WTC11 (cell line): ENCODE results near the gene TSPAN2. TPM values are rescaled to one million over a fixed set of nuclear protein-coding genes. Genes with fewer than 3 reads are reported as not detected.

Source experiments
- ATAC-seq: fragments of 200-7000 bp; cut with Tn5 transposase; 2 replicates; pipeline ENCODE4 v1.10.0; 2021; ENCODE audit warnings: mild to moderate bottlenecking, moderate library complexity
- CTCF ChIA-PET: fragments of 300-600 bp; sonication (Branson Sonifier 250); formaldehyde crosslinking; loops from one replicate; lab custom pipeline; 2021; ENCODE audit warnings: antibody characterized with exemption; lab: Charles Lee
- POLR2A ChIA-PET: fragments of 350-600 bp; sonication (Branson Sonifier 250); formaldehyde crosslinking; loops from one replicate; lab custom pipeline; 2021; ENCODE audit warnings: antibody characterized with exemption; lab: Charles Lee
- DNase-seq: peaks from one replicate; pipeline ENCODE4 v3.0.0; 2021; ENCODE audit warnings: low spot score
- H3K27ac Mint-ChIP-seq: 2 replicates; pipeline ENCODE4 v1.8.0; 2021; ENCODE audit warnings: mixed read lengths
- H3K27me3 Mint-ChIP-seq: 2 replicates; pipeline ENCODE4 v1.8.0; 2021; ENCODE audit warnings: low read depth, mild to moderate bottlenecking, moderate library complexity, mixed read lengths
- H3K36me3 Mint-ChIP-seq: 2 replicates; pipeline ENCODE4 v1.8.0; 2021; ENCODE audit warnings: mixed read lengths
- H3K4me1 Mint-ChIP-seq: 2 replicates; pipeline ENCODE4 v1.8.0; 2022; ENCODE audit warnings: mixed read lengths
- H3K4me3 Mint-ChIP-seq: 2 replicates; pipeline ENCODE4 v1.8.0; 2021; ENCODE audit warnings: mild to moderate bottlenecking, moderate library complexity, mixed read lengths
- H3K9me3 Mint-ChIP-seq: 2 replicates; pipeline ENCODE4 v1.8.0; 2021; ENCODE audit warnings: mixed read lengths
- CREM ChIP-seq: sonication (generic); formaldehyde crosslinking; IDR thresholded peaks from 2 replicates; pipeline ENCODE4 v1.8.1; 2022; ENCODE audit warnings: mild to moderate bottlenecking, missing genetic modification reagents, moderate library complexity
- GTF2I ChIP-seq: fragments of 250-450 bp; sonication (Bioruptor Pico); conservative IDR thresholded peaks from 2 replicates; pipeline ENCODE4 v1.4.0; 2021; ENCODE audit warnings: mild to moderate bottlenecking
- MAX ChIP-seq: sonication (generic); formaldehyde crosslinking; IDR thresholded peaks from 2 replicates; pipeline ENCODE4 v1.8.0; 2022; ENCODE audit warnings: mild to moderate bottlenecking, missing genetic modification reagents
- PRDM15 ChIP-seq: sonication (generic); formaldehyde crosslinking; IDR thresholded peaks from 2 replicates; pipeline ENCODE4 v1.8.0; 2022; ENCODE audit warnings: missing genetic modification reagents
- SMAD4 ChIP-seq: sonication (generic); formaldehyde crosslinking; IDR thresholded peaks from 2 replicates; pipeline ENCODE4 v1.8.0; 2022; ENCODE audit warnings: mild to moderate bottlenecking, missing genetic modification reagents
- TCF7 ChIP-seq: sonication (generic); formaldehyde crosslinking; IDR thresholded peaks from 2 replicates; pipeline ENCODE4 v1.8.0; 2022; ENCODE audit warnings: mild to moderate bottlenecking, low read depth, missing genetic modification reagents, moderate library complexity
- TEAD4 ChIP-seq: sonication (generic); formaldehyde crosslinking; IDR thresholded peaks from 2 replicates; pipeline ENCODE4 v1.8.0; 2022; ENCODE audit warnings: mild to moderate bottlenecking, missing genetic modification reagents
- ZNF138 ChIP-seq: sonication (generic); formaldehyde crosslinking; conservative IDR thresholded peaks from 2 replicates; pipeline ENCODE4 v1.8.1; 2022; ENCODE audit warnings: mild to moderate bottlenecking, moderate library complexity, missing genetic modification reagents
- total RNA-seq: library from RNA; stranded (reverse); gene quantifications from 3 replicates; pipeline ENCODE4 v1.2.3, GENCODE V29; 2021
- TF ChIP-seq, protein P1 (sequence below): fragments of 250-450 bp; sonication (Bioruptor Pico); IDR thresholded peaks from 2 replicates; pipeline ENCODE4 v1.9.0; 2021; ENCODE audit warnings: mild to moderate bottlenecking, borderline replicate concordance
- TF ChIP-seq, protein P2 (sequence below): sonication (generic); formaldehyde crosslinking; IDR thresholded peaks from 2 replicates; pipeline ENCODE4 v1.8.1; 2023; ENCODE audit warnings: mild to moderate bottlenecking, missing genetic modification reagents, borderline replicate concordance
- TF ChIP-seq, protein P3 (sequence below): fragments of 250-450 bp; sonication (Bioruptor Pico); IDR thresholded peaks from 2 replicates; pipeline ENCODE4 v1.9.0; 2021; ENCODE audit warnings: mild to moderate bottlenecking
- TF ChIP-seq, protein P4 (sequence below): sonication (generic); formaldehyde crosslinking; IDR thresholded peaks from 2 replicates; pipeline ENCODE4 v1.8.1; 2022; ENCODE audit warnings: low read depth, missing genetic modification reagents, borderline replicate concordance
- TF ChIP-seq, protein P5 (sequence below): sonication (generic); formaldehyde crosslinking; conservative IDR thresholded peaks from 2 replicates; pipeline ENCODE4 v1.8.1; 2023; ENCODE audit warnings: mild to moderate bottlenecking, low read depth, missing genetic modification reagents, moderate library complexity

TSPAN2 gene
- total RNA-seq, 1 experiment from 2014 or later: 12.0 TPM

DNA sequence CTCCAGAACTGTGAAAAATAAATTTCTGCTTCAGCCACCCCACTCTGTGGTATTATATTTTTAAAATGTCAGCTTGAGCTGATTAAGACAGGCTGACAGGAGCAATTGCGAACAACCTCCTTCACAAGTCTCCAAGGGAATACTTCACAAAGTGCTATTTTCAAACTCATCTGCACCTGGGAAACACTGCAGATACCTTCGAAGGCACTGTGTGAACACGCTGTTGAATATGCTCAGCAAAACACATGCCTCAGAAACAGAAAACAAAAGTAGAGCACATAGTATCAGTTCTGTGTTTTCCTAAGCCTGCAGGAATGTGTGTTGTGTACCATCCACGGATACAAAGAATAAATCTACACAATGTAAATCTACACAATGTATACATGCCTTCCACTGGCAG is 10.6 kb downstream of the TSPAN2 start:
- no peaks in the 10 kb centered on the region for H3K9me3 Mint-ChIP-seq
- ATAC-seq (no peak), DNase-seq (no peak)
- no peak overlapping the region for H3K27ac Mint-ChIP-seq
- TF ChIP-seq, protein P1, sequence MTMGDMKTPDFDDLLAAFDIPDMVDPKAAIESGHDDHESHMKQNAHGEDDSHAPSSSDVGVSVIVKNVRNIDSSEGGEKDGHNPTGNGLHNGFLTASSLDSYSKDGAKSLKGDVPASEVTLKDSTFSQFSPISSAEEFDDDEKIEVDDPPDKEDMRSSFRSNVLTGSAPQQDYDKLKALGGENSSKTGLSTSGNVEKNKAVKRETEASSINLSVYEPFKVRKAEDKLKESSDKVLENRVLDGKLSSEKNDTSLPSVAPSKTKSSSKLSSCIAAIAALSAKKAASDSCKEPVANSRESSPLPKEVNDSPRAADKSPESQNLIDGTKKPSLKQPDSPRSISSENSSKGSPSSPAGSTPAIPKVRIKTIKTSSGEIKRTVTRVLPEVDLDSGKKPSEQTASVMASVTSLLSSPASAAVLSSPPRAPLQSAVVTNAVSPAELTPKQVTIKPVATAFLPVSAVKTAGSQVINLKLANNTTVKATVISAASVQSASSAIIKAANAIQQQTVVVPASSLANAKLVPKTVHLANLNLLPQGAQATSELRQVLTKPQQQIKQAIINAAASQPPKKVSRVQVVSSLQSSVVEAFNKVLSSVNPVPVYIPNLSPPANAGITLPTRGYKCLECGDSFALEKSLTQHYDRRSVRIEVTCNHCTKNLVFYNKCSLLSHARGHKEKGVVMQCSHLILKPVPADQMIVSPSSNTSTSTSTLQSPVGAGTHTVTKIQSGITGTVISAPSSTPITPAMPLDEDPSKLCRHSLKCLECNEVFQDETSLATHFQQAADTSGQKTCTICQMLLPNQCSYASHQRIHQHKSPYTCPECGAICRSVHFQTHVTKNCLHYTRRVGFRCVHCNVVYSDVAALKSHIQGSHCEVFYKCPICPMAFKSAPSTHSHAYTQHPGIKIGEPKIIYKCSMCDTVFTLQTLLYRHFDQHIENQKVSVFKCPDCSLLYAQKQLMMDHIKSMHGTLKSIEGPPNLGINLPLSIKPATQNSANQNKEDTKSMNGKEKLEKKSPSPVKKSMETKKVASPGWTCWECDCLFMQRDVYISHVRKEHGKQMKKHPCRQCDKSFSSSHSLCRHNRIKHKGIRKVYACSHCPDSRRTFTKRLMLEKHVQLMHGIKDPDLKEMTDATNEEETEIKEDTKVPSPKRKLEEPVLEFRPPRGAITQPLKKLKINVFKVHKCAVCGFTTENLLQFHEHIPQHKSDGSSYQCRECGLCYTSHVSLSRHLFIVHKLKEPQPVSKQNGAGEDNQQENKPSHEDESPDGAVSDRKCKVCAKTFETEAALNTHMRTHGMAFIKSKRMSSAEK (CRISPR knock-in tag): no peak
- TF ChIP-seq TEAD4 (no peak), SMAD4 (CRISPR knock-in tag) (no peak), CREM (no peak), TCF7 (no peak), GTF2I (CRISPR knock-in tag) (no peak), PRDM15 (CRISPR knock-in tag) (no peak), MAX (CRISPR knock-in tag) (no peak), ZNF138 (CRISPR knock-in tag) (no peak)
- TF ChIP-seq, protein P2, sequence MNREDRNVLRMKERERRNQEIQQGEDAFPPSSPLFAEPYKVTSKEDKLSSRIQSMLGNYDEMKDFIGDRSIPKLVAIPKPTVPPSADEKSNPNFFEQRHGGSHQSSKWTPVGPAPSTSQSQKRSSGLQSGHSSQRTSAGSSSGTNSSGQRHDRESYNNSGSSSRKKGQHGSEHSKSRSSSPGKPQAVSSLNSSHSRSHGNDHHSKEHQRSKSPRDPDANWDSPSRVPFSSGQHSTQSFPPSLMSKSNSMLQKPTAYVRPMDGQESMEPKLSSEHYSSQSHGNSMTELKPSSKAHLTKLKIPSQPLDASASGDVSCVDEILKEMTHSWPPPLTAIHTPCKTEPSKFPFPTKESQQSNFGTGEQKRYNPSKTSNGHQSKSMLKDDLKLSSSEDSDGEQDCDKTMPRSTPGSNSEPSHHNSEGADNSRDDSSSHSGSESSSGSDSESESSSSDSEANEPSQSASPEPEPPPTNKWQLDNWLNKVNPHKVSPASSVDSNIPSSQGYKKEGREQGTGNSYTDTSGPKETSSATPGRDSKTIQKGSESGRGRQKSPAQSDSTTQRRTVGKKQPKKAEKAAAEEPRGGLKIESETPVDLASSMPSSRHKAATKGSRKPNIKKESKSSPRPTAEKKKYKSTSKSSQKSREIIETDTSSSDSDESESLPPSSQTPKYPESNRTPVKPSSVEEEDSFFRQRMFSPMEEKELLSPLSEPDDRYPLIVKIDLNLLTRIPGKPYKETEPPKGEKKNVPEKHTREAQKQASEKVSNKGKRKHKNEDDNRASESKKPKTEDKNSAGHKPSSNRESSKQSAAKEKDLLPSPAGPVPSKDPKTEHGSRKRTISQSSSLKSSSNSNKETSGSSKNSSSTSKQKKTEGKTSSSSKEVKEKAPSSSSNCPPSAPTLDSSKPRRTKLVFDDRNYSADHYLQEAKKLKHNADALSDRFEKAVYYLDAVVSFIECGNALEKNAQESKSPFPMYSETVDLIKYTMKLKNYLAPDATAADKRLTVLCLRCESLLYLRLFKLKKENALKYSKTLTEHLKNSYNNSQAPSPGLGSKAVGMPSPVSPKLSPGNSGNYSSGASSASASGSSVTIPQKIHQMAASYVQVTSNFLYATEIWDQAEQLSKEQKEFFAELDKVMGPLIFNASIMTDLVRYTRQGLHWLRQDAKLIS: no peak
- TF ChIP-seq, protein P3, sequence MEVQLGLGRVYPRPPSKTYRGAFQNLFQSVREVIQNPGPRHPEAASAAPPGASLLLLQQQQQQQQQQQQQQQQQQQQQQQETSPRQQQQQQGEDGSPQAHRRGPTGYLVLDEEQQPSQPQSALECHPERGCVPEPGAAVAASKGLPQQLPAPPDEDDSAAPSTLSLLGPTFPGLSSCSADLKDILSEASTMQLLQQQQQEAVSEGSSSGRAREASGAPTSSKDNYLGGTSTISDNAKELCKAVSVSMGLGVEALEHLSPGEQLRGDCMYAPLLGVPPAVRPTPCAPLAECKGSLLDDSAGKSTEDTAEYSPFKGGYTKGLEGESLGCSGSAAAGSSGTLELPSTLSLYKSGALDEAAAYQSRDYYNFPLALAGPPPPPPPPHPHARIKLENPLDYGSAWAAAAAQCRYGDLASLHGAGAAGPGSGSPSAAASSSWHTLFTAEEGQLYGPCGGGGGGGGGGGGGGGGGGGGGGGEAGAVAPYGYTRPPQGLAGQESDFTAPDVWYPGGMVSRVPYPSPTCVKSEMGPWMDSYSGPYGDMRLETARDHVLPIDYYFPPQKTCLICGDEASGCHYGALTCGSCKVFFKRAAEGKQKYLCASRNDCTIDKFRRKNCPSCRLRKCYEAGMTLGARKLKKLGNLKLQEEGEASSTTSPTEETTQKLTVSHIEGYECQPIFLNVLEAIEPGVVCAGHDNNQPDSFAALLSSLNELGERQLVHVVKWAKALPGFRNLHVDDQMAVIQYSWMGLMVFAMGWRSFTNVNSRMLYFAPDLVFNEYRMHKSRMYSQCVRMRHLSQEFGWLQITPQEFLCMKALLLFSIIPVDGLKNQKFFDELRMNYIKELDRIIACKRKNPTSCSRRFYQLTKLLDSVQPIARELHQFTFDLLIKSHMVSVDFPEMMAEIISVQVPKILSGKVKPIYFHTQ (CRISPR knock-in tag): no peak
- TF ChIP-seq, protein P4, sequence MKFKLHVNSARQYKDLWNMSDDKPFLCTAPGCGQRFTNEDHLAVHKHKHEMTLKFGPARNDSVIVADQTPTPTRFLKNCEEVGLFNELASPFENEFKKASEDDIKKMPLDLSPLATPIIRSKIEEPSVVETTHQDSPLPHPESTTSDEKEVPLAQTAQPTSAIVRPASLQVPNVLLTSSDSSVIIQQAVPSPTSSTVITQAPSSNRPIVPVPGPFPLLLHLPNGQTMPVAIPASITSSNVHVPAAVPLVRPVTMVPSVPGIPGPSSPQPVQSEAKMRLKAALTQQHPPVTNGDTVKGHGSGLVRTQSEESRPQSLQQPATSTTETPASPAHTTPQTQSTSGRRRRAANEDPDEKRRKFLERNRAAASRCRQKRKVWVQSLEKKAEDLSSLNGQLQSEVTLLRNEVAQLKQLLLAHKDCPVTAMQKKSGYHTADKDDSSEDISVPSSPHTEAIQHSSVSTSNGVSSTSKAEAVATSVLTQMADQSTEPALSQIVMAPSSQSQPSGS (CRISPR knock-in tag): no peak
- TF ChIP-seq, protein P5, sequence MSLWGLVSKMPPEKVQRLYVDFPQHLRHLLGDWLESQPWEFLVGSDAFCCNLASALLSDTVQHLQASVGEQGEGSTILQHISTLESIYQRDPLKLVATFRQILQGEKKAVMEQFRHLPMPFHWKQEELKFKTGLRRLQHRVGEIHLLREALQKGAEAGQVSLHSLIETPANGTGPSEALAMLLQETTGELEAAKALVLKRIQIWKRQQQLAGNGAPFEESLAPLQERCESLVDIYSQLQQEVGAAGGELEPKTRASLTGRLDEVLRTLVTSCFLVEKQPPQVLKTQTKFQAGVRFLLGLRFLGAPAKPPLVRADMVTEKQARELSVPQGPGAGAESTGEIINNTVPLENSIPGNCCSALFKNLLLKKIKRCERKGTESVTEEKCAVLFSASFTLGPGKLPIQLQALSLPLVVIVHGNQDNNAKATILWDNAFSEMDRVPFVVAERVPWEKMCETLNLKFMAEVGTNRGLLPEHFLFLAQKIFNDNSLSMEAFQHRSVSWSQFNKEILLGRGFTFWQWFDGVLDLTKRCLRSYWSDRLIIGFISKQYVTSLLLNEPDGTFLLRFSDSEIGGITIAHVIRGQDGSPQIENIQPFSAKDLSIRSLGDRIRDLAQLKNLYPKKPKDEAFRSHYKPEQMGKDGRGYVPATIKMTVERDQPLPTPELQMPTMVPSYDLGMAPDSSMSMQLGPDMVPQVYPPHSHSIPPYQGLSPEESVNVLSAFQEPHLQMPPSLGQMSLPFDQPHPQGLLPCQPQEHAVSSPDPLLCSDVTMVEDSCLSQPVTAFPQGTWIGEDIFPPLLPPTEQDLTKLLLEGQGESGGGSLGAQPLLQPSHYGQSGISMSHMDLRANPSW: no peak
- no peaks in the 10 kb centered on the region for H3K36me3 Mint-ChIP-seq
- H3K27me3 Mint-ChIP-seq: no peaks in the 10 kb centered on the region; the same call in none of the 2 replicates
- ChIA-PET CTCF (interaction anchor here (2.0 kb wide), 1 partner anchor 26 kb away, joined by 11 read pairs; no protein-coding TSS in a partner anchor), POLR2A (no interaction called here)
- no peak overlapping the region for H3K4me3 Mint-ChIP-seq
- H3K4me1 Mint-ChIP-seq: peaks cover 12% of the 10 kb centered on the region
